Activated CD4-positive, alpha-beta T cell treated with anti-CD3 and anti-CD28 coated beads, Interleukin-10, Interleukin-2, amounts not matched to agents 100 ng/mL and 50 ng/mL, durations not matched to agents 16 hours and 8 hours (primary cell): ENCODE results near the gene PKLR.
"Not testable (repeated sequence)": the region's sequence is repeated elsewhere in the genome, so short reads cannot be mapped to it uniquely, and the experiment has no call there.

ENCODE experiments used
- DNase-seq: peaks from one replicate; pipeline ENCODE4 v3.0.0-alpha.2; 2020

PKLR gene

GRCh38 chr1:155254228-155254713 lies 47.0 kb downstream of the PKLR start:
- DNase-seq: no peak

- DNase-seq: no peak
These were observed 47.4 kb downstream of the PKLR start for GRCh38 chr1:155253797-155254196.

- no peak for DNase-seq
These were observed 48.0 kb downstream of the PKLR start for GRCh38 chr1:155253208-155253607.

- DNase-seq: no peak
These were observed 49.7 kb downstream of the PKLR start for GRCh38 chr1:155251566-155251965.

GRCh38 chr1:155250633-155251449 lies 50.4 kb downstream of the PKLR start:
- peak; percentile 97 for DNase-seq

- no peak for DNase-seq
These were observed 51.0 kb downstream of the PKLR start for GRCh38 chr1:155250246-155250632.

- no peak for DNase-seq
These were observed 53.3 kb downstream of the PKLR start for GRCh38 chr1:155247667-155248553.

- not testable (repeated sequence) for DNase-seq
These were observed 54.4 kb downstream of the PKLR start for GRCh38 chr1:155246796-155247195.

GRCh38 chr1:155245163-155245524 lies 56.1 kb downstream of the PKLR start:
- DNase-seq: no peak

- DNase-seq: peak; percentile 99
These were observed 56.7 kb downstream of the PKLR start for GRCh38 chr1:155244368-155245162.

GRCh38 chr1:155242805-155243358 lies 58.4 kb downstream of the PKLR start:
- no peak for DNase-seq

- DNase-seq: peak; percentile 51
These were observed 59.4 kb downstream of the PKLR start for GRCh38 chr1:155241841-155242264.

- peak; percentile 87 for DNase-seq
These were observed 60.1 kb downstream of the PKLR start for GRCh38 chr1:155241069-155241679.
